GM12878 (cell line): ENCODE results near the gene SNURF. TPM values are rescaled to one million over a fixed set of nuclear protein-coding genes. Genes with fewer than 3 reads are reported as not detected.

Source experiments
- ATAC-seq: fragments of 200-7000 bp; cut with Tn5 transposase; 3 replicates; pipeline ENCODE4 v1.9.1; 2020; ENCODE audit warnings: mild to moderate bottlenecking, moderate library complexity
- BruUV-seq: library from RNA; stranded (reverse); fragments of 400-500 nt; replicated peaks from 2 replicates; lab custom pipeline; 2021; lab: Mats Ljungman, UMichigan
- CTCF ChIA-PET: fragments of 300-600 bp; sonication (Branson Sonifier 250); formaldehyde crosslinking; extraction: SDS; loops from one replicate; lab custom pipeline; 2021; ENCODE audit warnings: inconsistent platforms; lab: Yijun Ruan, JAX
- POLR2A ChIA-PET: fragments of 350-600 bp; formaldehyde crosslinking; extraction: SDS; loops from one replicate; lab custom pipeline; 2021; ENCODE audit warnings: inconsistent platforms; lab: Charles Lee
- RAD21 ChIA-PET: fragments of 300-600 bp; sonication (Branson Sonifier 250); formaldehyde crosslinking; loops from one replicate; lab custom pipeline; 2023; ENCODE audit warnings: antibody characterized with exemption; ENCODE audit not compliant: unreplicated experiment; lab: Charles Lee
- SMC1A ChIA-PET: fragments of 300-600 bp; sonication (Branson Sonifier 250); formaldehyde crosslinking; loops from one replicate; lab custom pipeline; 2023; ENCODE audit not compliant: unreplicated experiment, uncharacterized antibody; lab: Charles Lee
- DNase-seq: peaks from one replicate; pipeline ENCODE4 v3.0.0-alpha.2; 2011; ENCODE audit warnings: low read depth, low spot score
- FAIRE-seq: peaks from 3 replicates; lab custom pipeline; 2011; peaks lifted over from hg19 to GRCh38; lab: Jason Lieb, UNC
- H2AFZ ChIP-seq: 2 replicates; pipeline ENCODE4 v1.6.0; 2011; ENCODE audit warnings: low read depth, low read length, control low read depth; ENCODE audit not compliant: control insufficient read depth
- H3K27ac ChIP-seq: 2 replicates; pipeline ENCODE4 v1.5.1; 2011; ENCODE audit warnings: control low read depth; ENCODE audit not compliant: control insufficient read depth, insufficient read depth
- H3K27me3 ChIP-seq, 2 experiments: replicated peaks in 1 of 2; 2 replicates each; pipeline versions ENCODE4 v1.6.0 to v1.6.1; 2011; ENCODE audit warnings: low read length in 1 of 2; ENCODE audit not compliant: control insufficient read depth in 2 of 2, insufficient read depth in 2 of 2
- H3K36me3 ChIP-seq, 2 experiments: 2 replicates each; pipeline ENCODE4 v1.5.1; 2011; ENCODE audit warnings: low read length in 1 of 2; ENCODE audit not compliant: control insufficient read depth in 2 of 2, insufficient read depth in 2 of 2
- H3K4me1 ChIP-seq: 2 replicates; pipeline ENCODE4 v1.6.1; 2011; ENCODE audit warnings: mild to moderate bottlenecking, low read length, moderate library complexity, mixed read lengths; ENCODE audit not compliant: control insufficient read depth, insufficient read depth
- H3K4me2 ChIP-seq: 2 replicates; pipeline ENCODE4 v1.6.0; 2011; ENCODE audit warnings: control low read depth; ENCODE audit not compliant: control insufficient read depth, insufficient read depth
- H3K4me3 ChIP-seq: fragments of 200-600 bp; sonication (generic); 2 replicates; pipeline ENCODE4 v1.5.1; 2016
- H3K79me2 ChIP-seq: 2 replicates; pipeline ENCODE4 v1.6.0; 2011; ENCODE audit warnings: low read length; ENCODE audit not compliant: control insufficient read depth, insufficient read depth
- H3K9ac ChIP-seq: 2 replicates; pipeline ENCODE4 v1.8.0; 2011; ENCODE audit warnings: low read length, control low read depth, mixed read lengths; ENCODE audit not compliant: control insufficient read depth, insufficient read depth
- H3K9me3 ChIP-seq: replicated peaks from 3 replicates; pipeline ENCODE4 v1.5.1; 2011; ENCODE audit warnings: mild to moderate bottlenecking, low read length; ENCODE audit not compliant: control insufficient read depth, insufficient read depth
- H4K20me1 ChIP-seq: 2 replicates; pipeline ENCODE4 v1.6.0; 2011; ENCODE audit not compliant: control insufficient read depth, insufficient read depth
- IRF4 ChIP-seq: IDR thresholded peaks from 2 replicates; pipeline ENCODE4 v1.6.1; 2011; ENCODE audit warnings: low read depth, low read length
- MEF2A ChIP-seq: IDR thresholded peaks from 2 replicates; pipeline ENCODE4 v1.6.1; 2011; ENCODE audit warnings: low read depth, mild to moderate bottlenecking, low read length, moderate library complexity; ENCODE audit not compliant: insufficient read depth
- MYC ChIP-seq: IDR thresholded peaks from 2 replicates; pipeline ENCODE4 v1.6.1; 2011; ENCODE audit warnings: mild to moderate bottlenecking, low read length, moderate library complexity, inconsistent platforms; ENCODE audit not compliant: insufficient read depth, insufficient replicate concordance, insufficient read length, severe bottlenecking
- PAX5 ChIP-seq: IDR thresholded peaks from 2 replicates; pipeline ENCODE4 v1.6.1; 2011; ENCODE audit warnings: low read depth, low read length, borderline replicate concordance
- PRDM15 ChIP-seq: fragments of 450-650 bp; formaldehyde crosslinking; IDR thresholded peaks from 2 replicates; pipeline ENCODE4 v1.4.0; 2020; ENCODE audit warnings: mild to moderate bottlenecking, moderate library complexity
- SMAD5 ChIP-seq: IDR thresholded peaks from 2 replicates; pipeline ENCODE4 v1.6.1; 2016; ENCODE audit warnings: antibody characterized with exemption, low read depth
- SMARCA5 ChIP-seq: fragments of 450-650 bp; IDR thresholded peaks from 2 replicates; pipeline ENCODE4 v1.6.1; 2017; ENCODE audit warnings: mild to moderate bottlenecking
- SMC3 ChIP-seq: IDR thresholded peaks from 2 replicates; pipeline ENCODE4 v1.6.1; 2011; ENCODE audit warnings: low read length, improper control_type of control experiment, borderline replicate concordance
- SUZ12 ChIP-seq: fragments of 200-600 bp; sonication (generic); IDR thresholded peaks from one replicate; pipeline ENCODE4 v1.6.1; 2018; ENCODE audit warnings: antibody characterized with exemption, mild to moderate bottlenecking; ENCODE audit not compliant: unreplicated experiment
- USF1 ChIP-seq: IDR thresholded peaks from 2 replicates; pipeline ENCODE4 v1.6.1; 2011; ENCODE audit warnings: borderline replicate concordance, low read depth, mild to moderate bottlenecking, moderate library complexity, mixed read lengths, low read length; ENCODE audit not compliant: insufficient read depth; ENCODE audit errors: extremely low read length
- ZBTB11 ChIP-seq: fragments of 450-650 bp; formaldehyde crosslinking; IDR thresholded peaks from 2 replicates; pipeline ENCODE4 v1.5.0; 2022; ENCODE audit warnings: mild to moderate bottlenecking, missing genetic modification characterization
- WGBS: methylation state at CpG from one replicate; pipeline ENCODE4 v1.1.6; 2016; ENCODE audit warnings: low lambda C conversion rate; ENCODE audit not compliant: insufficient replicate concordance, insufficient coverage; ENCODE audit errors: missing lambda C conversion rate; 5-methylcytosine and 5-hydroxymethylcytosine counted together
- in situ Hi-C: fragments of 300-500 bp; cut with MboI; formaldehyde crosslinking; loops from 9 replicates; pipeline ENCODE4 v1.14.3; 2018; ENCODE audit warnings: mixed read lengths
- intact Hi-C: fragments of 100-400 bp; cut with micrococcal nuclease; formaldehyde crosslinking; loops from one replicate; pipeline ENCODE4 v1.14.2; 2022; ENCODE audit not compliant: unreplicated experiment
- polyA plus RNA-seq, 11 experiments: library from polyadenylated mRNA; depleted of rRNA in 4 of 11; unstranded in 6 of 11; stranded (reverse) in 5 of 11; fragments of >200 nt; fragmentation: Nextera tagmentation in 4 of 11; fragmentation: Illumina TruSeq in 1 of 11; extraction: Ambion mirVana in 4 of 11; extraction: Trizol in 1 of 11; gene quantifications; 1 replicate in 1 of 11; 2 replicates in 10 of 11; pipeline versions ENCODE4 v1.2.1 to v1.2.3, GENCODE V29; 2011 to 2016; ENCODE audit warnings: inconsistent platforms in 2 of 11, missing spikeins in 2 of 11, low read depth in 1 of 11
- total RNA-seq, 4 experiments: library from RNA; depleted of rRNA in 3 of 4; stranded (reverse); fragments of >200 nt in 3 of 4; fragmentation: Illumina TruSeq in 1 of 4; extraction: Trizol in 1 of 4; gene quantifications; 2 replicates each; pipeline versions ENCODE4 v1.2.1 to v1.2.3, GENCODE V29; 2013 to 2021
- TF ChIP-seq, protein P1 (sequence below): fragments of 450-650 bp; IDR thresholded peaks from 2 replicates; pipeline ENCODE4 v1.6.1; 2017; ENCODE audit warnings: antibody characterized with exemption, mild to moderate bottlenecking, moderate library complexity
- TF ChIP-seq, protein P2 (sequence below): IDR thresholded peaks from 2 replicates; pipeline ENCODE4 v1.6.1; 2012; ENCODE audit warnings: low read depth, low read length, improper control_type of control experiment

Gene SNURF
- total and polyA plus RNA-seq, 10 of the 15 experiments (the other 5 are each of a cell fraction or from before 2014, with no cell fraction given) = 2.6 to 25.4 (median 8.9) TPM

DNA sequence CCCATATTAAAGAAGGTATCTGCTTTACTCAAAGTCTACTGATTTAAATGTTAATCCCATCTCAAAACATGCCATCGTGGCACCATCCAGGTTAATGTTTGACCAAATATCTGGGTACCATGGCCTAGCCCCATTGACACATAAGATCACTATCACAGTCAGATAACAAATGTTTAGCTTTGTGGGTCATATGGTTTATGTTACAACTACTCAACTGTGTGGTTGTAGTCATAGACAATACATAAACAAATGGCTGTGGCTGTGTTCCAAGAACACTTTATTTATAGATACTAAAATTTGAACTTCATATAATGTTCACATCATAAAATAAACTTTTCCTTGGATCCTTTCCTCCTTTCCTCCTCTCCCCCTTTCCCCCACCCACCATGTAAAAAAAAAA lies 9.8 kb upstream of the SNURF start:
- H3K9me3 ChIP-seq = no peaks in the 10 kb centered on the region; the same call in 2 of the 3 replicates
- no peak overlapping the region for H3K27ac ChIP-seq
- no peak overlapping the region for H3K9ac ChIP-seq
- ChIA-PET POLR2A (no interaction called here), RAD21 (no interaction called here), CTCF (interaction anchor here (1.2 kb wide), 1 partner anchor 16 kb away, joined by 3 read pairs; no protein-coding TSS in a partner anchor), SMC1A (interaction anchor here (0.6 kb wide), 1 partner anchor 799 kb away, joined by 3 read pairs; no protein-coding TSS in a partner anchor)
- H3K36me3 ChIP-seq = no peaks in the 10 kb centered on the region
- no peak for ATAC-seq
- no peaks in the 10 kb centered on the region for H3K27me3 ChIP-seq
- 0% methylated on average over 1 of the region's 1 CpG for WGBS
- no peak overlapping the region for H3K4me2 ChIP-seq
- H4K20me1 ChIP-seq = no peaks in the 10 kb centered on the region
- in situ Hi-C loops (no loop called here), intact Hi-C loops (no loop called here)
- no peak overlapping the region for H2AFZ ChIP-seq
- DNase-seq = no peak
- H3K4me1 ChIP-seq = no peaks in the 10 kb centered on the region
- H3K4me3 ChIP-seq = no peak overlapping the region
- no TSS peak for BruUV-seq
- no peak for FAIRE-seq
- no peaks in the 10 kb centered on the region for H3K79me2 ChIP-seq
- no peak for TF ChIP-seq PRDM15 (CRISPR knock-in tag)
- TF ChIP-seq PAX5 = no peak
- TF ChIP-seq, protein P1, sequence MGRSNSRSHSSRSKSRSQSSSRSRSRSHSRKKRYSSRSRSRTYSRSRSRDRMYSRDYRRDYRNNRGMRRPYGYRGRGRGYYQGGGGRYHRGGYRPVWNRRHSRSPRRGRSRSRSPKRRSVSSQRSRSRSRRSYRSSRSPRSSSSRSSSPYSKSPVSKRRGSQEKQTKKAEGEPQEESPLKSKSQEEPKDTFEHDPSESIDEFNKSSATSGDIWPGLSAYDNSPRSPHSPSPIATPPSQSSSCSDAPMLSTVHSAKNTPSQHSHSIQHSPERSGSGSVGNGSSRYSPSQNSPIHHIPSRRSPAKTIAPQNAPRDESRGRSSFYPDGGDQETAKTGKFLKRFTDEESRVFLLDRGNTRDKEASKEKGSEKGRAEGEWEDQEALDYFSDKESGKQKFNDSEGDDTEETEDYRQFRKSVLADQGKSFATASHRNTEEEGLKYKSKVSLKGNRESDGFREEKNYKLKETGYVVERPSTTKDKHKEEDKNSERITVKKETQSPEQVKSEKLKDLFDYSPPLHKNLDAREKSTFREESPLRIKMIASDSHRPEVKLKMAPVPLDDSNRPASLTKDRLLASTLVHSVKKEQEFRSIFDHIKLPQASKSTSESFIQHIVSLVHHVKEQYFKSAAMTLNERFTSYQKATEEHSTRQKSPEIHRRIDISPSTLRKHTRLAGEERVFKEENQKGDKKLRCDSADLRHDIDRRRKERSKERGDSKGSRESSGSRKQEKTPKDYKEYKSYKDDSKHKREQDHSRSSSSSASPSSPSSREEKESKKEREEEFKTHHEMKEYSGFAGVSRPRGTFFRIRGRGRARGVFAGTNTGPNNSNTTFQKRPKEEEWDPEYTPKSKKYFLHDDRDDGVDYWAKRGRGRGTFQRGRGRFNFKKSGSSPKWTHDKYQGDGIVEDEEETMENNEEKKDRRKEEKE = no peak
- TF ChIP-seq USF1 = no peak
- TF ChIP-seq IRF4 = no peak
- TF ChIP-seq, protein P2, sequence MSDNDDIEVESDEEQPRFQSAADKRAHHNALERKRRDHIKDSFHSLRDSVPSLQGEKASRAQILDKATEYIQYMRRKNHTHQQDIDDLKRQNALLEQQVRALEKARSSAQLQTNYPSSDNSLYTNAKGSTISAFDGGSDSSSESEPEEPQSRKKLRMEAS = no peak
- no peak for TF ChIP-seq SMARCA5
- TF ChIP-seq SUZ12 = no peak
- TF ChIP-seq MEF2A = no peak
- no peak for TF ChIP-seq SMAD5
- no peak for TF ChIP-seq ZBTB11 (CRISPR knock-in tag)
- TF ChIP-seq MYC = no peak
- no peak for TF ChIP-seq SMC3
